Motor neuron (in vitro differentiated cells): ENCODE data around the gene PAQR9. TPM values are rescaled to one million over a fixed set of nuclear protein-coding genes. Genes with fewer than 3 reads are reported as not detected.

Source experiments
- ATAC-seq, 8 experiments: fragments of 200-7000 bp; cut with Tn5 transposase; replicated peaks in 6 of 8; 2 replicates each; pipeline ENCODE4 v1.8.0; 2021; ENCODE audit warnings: mild to moderate bottlenecking in 8 of 8, moderate library complexity in 8 of 8
- H3K27ac ChIP-seq, 2 donors: fragments of 250-450 bp; sonication (Bioruptor Pico); 2 replicates each; pipeline ENCODE4 v1.9.0; 2021; ENCODE audit warnings: antibody characterized with exemption in 2 of 2, mild to moderate bottlenecking in 2 of 2, moderate library complexity in 1 of 2
- H3K4me1 ChIP-seq, 2 donors: fragments of 250-450 bp; sonication (Bioruptor Pico); replicated peaks in 1 of 2; 2 replicates each; pipeline ENCODE4 v1.6.1; 2021; ENCODE audit warnings: antibody characterized with exemption in 2 of 2, mild to moderate bottlenecking in 2 of 2, moderate library complexity in 1 of 2
- H3K4me3 ChIP-seq, 5 donors: fragments of 250-450 bp; sonication (Bioruptor Pico); 2 replicates each; pipeline ENCODE4 v1.9.0; 2021; ENCODE audit warnings: antibody characterized with exemption in 5 of 5, mild to moderate bottlenecking in 5 of 5, moderate library complexity in 4 of 5
- WGBS, 10 experiments: fragments of 450-650 bp; shearing (Covaris generic); methylation state at CpG; one replicate each; pipeline ENCODE4 v1.0.0; 2022; 5-methylcytosine and 5-hydroxymethylcytosine counted together
- in situ Hi-C, 9 experiments: fragments of 400-800 bp; cut with MboI; loops; one replicate each; pipeline ENCODE4 v1.15.0; 2021; ENCODE audit warnings: low sequenced_read_pairs in 9 of 9, low pct_unique_long_range_greater_than_20kb in 2 of 9; ENCODE audit not compliant: unreplicated experiment in 9 of 9
- total RNA-seq, 8 experiments: library from RNA; unstranded; fragments of 300-600 nt; gene quantifications; 2 replicates each; pipeline versions ENCODE4 v1.2.3 to v1.2.4, GENCODE V29; 2022

The PAQR9 gene
- total RNA-seq, 8 experiments from 2014 or later, result 0.36 to 4.0 (median 2.0) TPM

- no peak overlapping the region for H3K4me3 ChIP-seq
- in situ Hi-C loops, result loop anchor here in 6 of 9 experiments (25.0 kb wide), 2 partner anchors 140 to 390 kb away; partner anchors contain the start of genes ATR (in 6 of the 6) and PLS1 (in 6 of the 6)
- WGBS, 10 experiments, result 0 to 100% (median 15%) methylated on average over 1 of the region's 1 CpG; no CpG with 5 or more reads in 3 of the 10 experiments
- peak in 2 of 8 experiments; percentile 36 to 41 for ATAC-seq
- no peak overlapping the region for H3K27ac ChIP-seq
- no peaks in the 10 kb centered on the region for H3K4me1 ChIP-seq
Observed at GRCh38 chr3:142977399-142977728, 13.9 kb upstream of the PAQR9 start.

DNA sequence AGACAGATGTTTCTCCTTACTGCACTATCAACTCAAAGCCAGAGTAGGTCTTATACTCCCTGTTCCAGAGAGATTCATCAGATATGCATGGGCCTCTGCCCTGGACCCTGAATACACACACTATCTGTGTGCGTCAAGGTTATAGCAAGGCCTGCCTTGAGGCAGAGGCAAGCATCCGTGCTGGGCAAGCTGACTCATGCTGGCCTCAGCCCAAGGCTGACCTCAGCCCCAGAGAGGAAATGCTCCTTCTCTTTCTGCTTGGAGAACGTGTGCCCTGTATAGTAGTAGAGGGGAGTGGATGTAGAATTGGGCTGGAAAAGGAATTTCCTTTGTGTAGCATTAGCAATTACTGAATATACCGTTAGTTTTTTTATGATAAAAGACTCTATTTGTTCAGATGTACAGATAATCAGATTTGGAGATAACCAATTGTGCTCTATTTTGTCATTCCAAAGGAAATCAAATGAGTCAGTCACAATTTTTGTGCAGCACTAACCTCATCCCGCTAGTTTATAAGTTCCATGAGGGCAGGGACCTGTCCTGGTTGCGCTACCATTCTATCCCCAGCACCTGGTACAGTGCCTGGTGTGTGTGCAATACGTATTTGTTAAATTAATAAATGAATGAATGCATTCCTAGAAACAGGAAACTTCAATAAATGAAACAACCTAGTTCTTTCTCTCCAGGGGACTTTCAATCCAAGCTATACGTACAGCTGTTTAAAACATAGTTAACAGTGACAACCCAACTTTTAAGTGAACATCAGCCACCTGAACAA, 13.3 kb upstream of the PAQR9 start:
- in situ Hi-C loops, result loop anchor here in 6 of 9 experiments (25.0 kb wide), 2 partner anchors 140 to 390 kb away; partner anchors contain the start of genes ATR (in 6 of the 6) and PLS1 (in 6 of the 6)
- no peak overlapping the region for H3K4me3 ChIP-seq
- H3K27ac ChIP-seq, result no peak overlapping the region
- no peaks in the 10 kb centered on the region for H3K4me1 ChIP-seq
- peak; percentile 78 to 100 (median 98) for ATAC-seq
- 20 to 93% (median 55%) methylated on average over 2 to 8 of the region's 8 CpGs for WGBS, 10 experiments

DNA sequence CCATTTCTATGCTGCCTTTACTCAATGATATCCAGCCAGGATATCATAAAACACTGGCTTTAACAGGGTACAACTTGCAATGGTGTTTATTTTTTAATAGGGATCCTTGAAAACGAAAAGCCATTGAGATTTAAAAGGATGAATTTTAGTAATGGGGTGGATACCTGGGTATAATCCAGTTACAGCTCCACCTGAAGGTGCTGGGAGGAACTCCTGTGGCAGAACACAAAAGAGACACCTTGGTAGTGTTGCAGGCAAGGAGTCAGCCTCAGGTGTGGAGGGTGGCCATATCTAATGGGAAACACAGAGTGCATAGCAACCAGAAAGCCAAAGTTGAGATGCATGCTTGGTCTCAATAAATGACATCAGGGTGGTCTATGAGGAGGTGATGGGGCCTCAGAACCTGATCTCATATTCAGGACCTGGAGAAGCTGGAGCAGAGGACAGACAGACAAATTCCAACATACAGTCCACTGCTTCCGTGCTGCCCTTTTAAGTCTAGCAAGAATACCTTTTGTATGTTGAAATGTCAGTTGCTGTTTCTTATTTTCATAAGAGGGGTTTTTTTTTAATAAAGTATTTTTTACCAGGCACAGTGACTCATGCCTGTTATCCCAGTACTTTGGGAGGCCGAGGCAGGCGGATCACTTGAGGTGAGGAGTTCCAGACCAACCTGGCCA, 12.0 kb upstream of the PAQR9 start:
- in situ Hi-C loops, result loop anchor here in 6 of 9 experiments (25.0 kb wide), 2 partner anchors 138 to 388 kb away; partner anchors contain the start of genes ATR (in 6 of the 6) and PLS1 (in 6 of the 6)
- WGBS, 10 experiments, result 80 to 100% (median 92%) methylated on average over 1 to 4 of the region's 4 CpGs; no CpG with 5 or more reads in 2 of the 10 experiments
- no peak overlapping the region for H3K27ac ChIP-seq
- H3K4me3 ChIP-seq, result no peak overlapping the region
- ATAC-seq, result no peak
- H3K4me1 ChIP-seq, result no peaks in the 10 kb centered on the region

GRCh38 chr3:142973217-142974009, 9.9 kb upstream of the PAQR9 start:
- in situ Hi-C loops, result no loop called here
- H3K4me3 ChIP-seq, result no peak overlapping the region
- no peak overlapping the region for H3K27ac ChIP-seq
- ATAC-seq, result no peak
- no peaks in the 10 kb centered on the region for H3K4me1 ChIP-seq
- WGBS, 10 experiments, result 38 to 100% (median 76%) methylated on average over 2 to 8 of the region's 8 CpGs; no CpG with 5 or more reads in 2 of the 10 experiments

GRCh38 chr3:142972092-142972753, 8.7 kb upstream of the PAQR9 start:
- Histone ChIP-seq H3K27ac (no peak overlapping the region), H3K4me1 (no peaks in the 10 kb centered on the region), H3K4me3 (no peak overlapping the region)
- 67 to 94% (median 78%) methylated on average over 1 to 6 of the region's 7 CpGs; no CpG with 5 or more reads in 1 of the 10 experiments for WGBS, 10 experiments
- ATAC-seq, result no peak
- in situ Hi-C loops, result no loop called here

DNA sequence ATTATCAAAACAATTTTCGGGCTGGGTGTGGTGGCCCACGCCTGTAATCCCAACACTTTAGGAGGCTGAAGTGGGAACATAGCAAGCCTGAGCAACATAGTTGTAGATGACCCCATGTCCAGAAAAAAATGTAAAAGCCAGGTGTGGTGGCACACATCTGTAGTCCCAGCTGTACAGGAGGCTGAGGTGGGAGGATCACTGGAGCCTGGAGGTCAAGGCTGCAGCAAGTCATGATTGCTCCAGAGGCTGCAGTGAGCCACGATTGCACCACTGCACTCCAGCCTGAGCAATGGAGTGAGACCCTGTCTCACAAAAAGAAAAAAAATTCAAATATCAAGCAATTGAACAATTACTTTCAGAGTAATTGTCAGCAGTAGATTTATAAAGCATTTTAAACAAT, 8.0 kb upstream of the PAQR9 start:
- no peak for ATAC-seq
- 43 to 100% (median 77%) methylated on average over 1 to 3 of the region's 3 CpGs; no CpG with 5 or more reads in 4 of the 10 experiments for WGBS, 10 experiments
- Histone ChIP-seq H3K27ac (no peak overlapping the region), H3K4me1 (no peaks in the 10 kb centered on the region), H3K4me3 (no peak overlapping the region)
- in situ Hi-C loops, result no loop called here

GRCh38 chr3:142968319-142969025, 5.0 kb upstream of the PAQR9 start:
- Histone ChIP-seq H3K27ac (no peak overlapping the region), H3K4me3 (no peak overlapping the region), H3K4me1 (peaks cover 2 to 4% of the 10 kb centered on the region in 2 donors)
- in situ Hi-C loops, result no loop called here
- WGBS, 10 experiments, result 65 to 93% (median 86%) methylated on average over 1 to 4 of the region's 4 CpGs; no CpG with 5 or more reads in 1 of the 10 experiments
- ATAC-seq, result no peak

DNA sequence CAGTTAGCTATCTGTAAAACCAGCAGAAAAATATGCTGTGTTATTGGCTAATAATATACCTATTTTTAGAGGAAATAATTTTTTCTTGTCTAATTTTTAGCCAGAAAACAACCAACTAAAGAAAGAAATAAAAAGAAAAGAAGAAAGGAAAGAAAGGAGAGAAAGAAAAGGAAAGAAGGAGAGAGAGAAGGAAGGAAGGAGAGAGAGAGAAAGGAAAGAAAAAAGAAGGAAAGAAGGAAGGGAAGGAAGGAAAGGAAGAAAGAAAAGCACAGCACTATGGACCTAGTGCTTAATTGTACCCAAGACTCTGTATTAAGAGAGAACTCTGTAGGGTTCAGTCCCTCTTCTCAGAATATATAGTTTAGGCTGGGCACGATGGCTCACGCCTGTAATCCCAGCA, 3.3 kb upstream of the PAQR9 start:
- peaks cover 2 to 4% of the 10 kb centered on the region in 2 donors for H3K4me1 ChIP-seq
- 26 to 100% (median 89%) methylated on average over 1 to 2 of the region's 2 CpGs; no CpG with 5 or more reads in 3 of the 10 experiments for WGBS, 10 experiments
- H3K27ac ChIP-seq, result no peak overlapping the region
- in situ Hi-C loops, result no loop called here
- H3K4me3 ChIP-seq, result no peak overlapping the region
- ATAC-seq, result no peak

GRCh38 chr3:142965581-142965980, 2.1 kb upstream of the PAQR9 start:
- in situ Hi-C loops, result no loop called here
- H3K27ac ChIP-seq, result no peak overlapping the region
- WGBS, 10 experiments, result 50 to 100% (median 91%) methylated on average over 1 to 3 of the region's 3 CpGs
- no peak overlapping the region for H3K4me3 ChIP-seq
- peaks cover 2 to 4% of the 10 kb centered on the region in 2 donors for H3K4me1 ChIP-seq
- ATAC-seq, result no peak

GRCh38 chr3:142963234-142963515, 299 bp downstream of the PAQR9 start:
- in situ Hi-C loops, result no loop called here
- H3K4me3 ChIP-seq, result peak overlapping the region; percentile 48 to 76 (median 52)
- 7% methylated on average over 17 of the region's 35 CpGs; no CpG with 5 or more reads in 9 of the 10 experiments for WGBS, 10 experiments
- ATAC-seq, result peak; percentile 29 to 65 (median 42)
- H3K27ac ChIP-seq, result peak overlapping the region; percentile 44 to 60
- peaks cover 2 to 4% of the 10 kb centered on the region in 2 donors for H3K4me1 ChIP-seq

- in situ Hi-C loops, result no loop called here
- Histone ChIP-seq H3K4me3 (peak overlapping the region; percentile 48 to 76 (median 52)), H3K27ac (no peak overlapping the region), H3K4me1 (peaks cover 2 to 4% of the 10 kb centered on the region in 2 donors)
- 69 to 100% (median 88%) methylated on average over 1 to 14 of the region's 63 CpGs; no CpG with 5 or more reads in 3 of the 10 experiments for WGBS, 10 experiments
- ATAC-seq, result peak in 2 of 8 experiments; percentile 7 to 15
Observed at GRCh38 chr3:142962520-142963233, 797 bp downstream of the PAQR9 start.
